ENCODE measurements around the gene RBP3. TPM values are rescaled to one million over a fixed set of nuclear protein-coding genes. Genes with fewer than 3 reads are reported as not detected.

RBP3 gene
- total RNA-seq, 6 experiments from 2014 or later, result not detected

- H3K4me1 Mint-ChIP-seq (ENCODE audit: low read depth), result no peaks in the 10 kb centered on the region
- H3K9me3 Mint-ChIP-seq, result no peaks in the 10 kb centered on the region
- H3K27ac Mint-ChIP-seq, result no peak overlapping the region
- TF ChIP-seq CTCF (IDR thresholded peaks at IDR 0.05), result no peak
- H3K4me3 Mint-ChIP-seq, result no peak overlapping the region
- H3K27me3 Mint-ChIP-seq (ENCODE audit: insufficient read depth), result peaks cover 42% of the 10 kb centered on the region
- no peaks in the 10 kb centered on the region for H3K36me3 Mint-ChIP-seq (ENCODE audit: low read depth)
- no peak for DNase-seq
Observed at GRCh38 chr10:47319784-47320183, 28.4 kb upstream of the RBP3 start.

- Mint-ChIP-seq H3K9me3 (no peaks in the 10 kb centered on the region), H3K36me3 (ENCODE audit: low read depth) (no peaks in the 10 kb centered on the region), H3K27ac (no peak overlapping the region), H3K27me3 (ENCODE audit: insufficient read depth) (peaks cover 46% of the 10 kb centered on the region), H3K4me3 (no peak overlapping the region), H3K4me1 (ENCODE audit: low read depth) (no peaks in the 10 kb centered on the region)
- TF ChIP-seq CTCF (IDR thresholded peaks at IDR 0.05), result no peak
- DNase-seq, result no peak
Observed at GRCh38 chr10:47320812-47321211, 27.4 kb upstream of the RBP3 start.

GRCh38 chr10:47321521-47322195 lies 26.5 kb upstream of the RBP3 start:
- no peak for DNase-seq
- Mint-ChIP-seq H3K27me3 (ENCODE audit: insufficient read depth) (peaks cover 51% of the 10 kb centered on the region), H3K27ac (no peak overlapping the region), H3K4me3 (no peak overlapping the region), H3K4me1 (ENCODE audit: low read depth) (no peaks in the 10 kb centered on the region), H3K9me3 (no peaks in the 10 kb centered on the region), H3K36me3 (ENCODE audit: low read depth) (no peaks in the 10 kb centered on the region)
- no peak for TF ChIP-seq CTCF (IDR thresholded peaks at IDR 0.05)

GRCh38 chr10:47322300-47323061 lies 25.7 kb upstream of the RBP3 start, which contains the start of gene GDF2:
TSS of gene GDF2 (plus strand) at chr10:47322454. CDS start at chr10:47322669, 215 bp downstream.
- no peak for TF ChIP-seq CTCF (IDR thresholded peaks at IDR 0.05)
- Mint-ChIP-seq H3K36me3 (ENCODE audit: low read depth) (no peaks in the 10 kb centered on the region), H3K27me3 (ENCODE audit: insufficient read depth) (peaks cover 43% of the 10 kb centered on the region), H3K27ac (no peak within 1 kb of the TSS), H3K4me1 (ENCODE audit: low read depth) (no peaks in the 10 kb centered on the region), H3K9me3 (no peaks in the 10 kb centered on the region), H3K4me3 (no peak within 1 kb of the TSS)
- no peak for DNase-seq

GRCh38 chr10:47323087-47323486 lies 25.1 kb upstream of the RBP3 start:
- Mint-ChIP-seq H3K4me3 (no peak overlapping the region), H3K27ac (no peak overlapping the region), H3K27me3 (ENCODE audit: insufficient read depth) (peaks cover 42% of the 10 kb centered on the region), H3K4me1 (ENCODE audit: low read depth) (no peaks in the 10 kb centered on the region), H3K9me3 (no peaks in the 10 kb centered on the region), H3K36me3 (ENCODE audit: low read depth) (no peaks in the 10 kb centered on the region)
- no peak for DNase-seq
- TF ChIP-seq CTCF (IDR thresholded peaks at IDR 0.05), result no peak
